ENCODE measurements around the gene ARHGEF28. TPM values are rescaled to one million over a fixed set of nuclear protein-coding genes. Genes with fewer than 3 reads are reported as not detected.

ARHGEF28 gene
- total RNA-seq, 1 donor from 2014 or later, result 0.11 TPM

GRCh38 chr5:73801686-73802085, 175.7 kb downstream of the ARHGEF28 start:
- no peaks in the 10 kb centered on the region for H3K4me1 Mint-ChIP-seq
- H3K36me3 Mint-ChIP-seq, result no peaks in the 10 kb centered on the region
- Histone ChIP-seq H3K9ac (no peak overlapping the region), H3K9me3 (ENCODE audit: low read depth) (no peaks in the 10 kb centered on the region), H3K4me2 (no peak overlapping the region), H2AFZ (replicated peaks) (no peak overlapping the region), H3K4me1 (no peaks in the 10 kb centered on the region), H3K79me2 (ENCODE audit: low read depth) (no peaks in the 10 kb centered on the region), H3K27ac (no peak overlapping the region), H3K36me3 (no peaks in the 10 kb centered on the region), H3K27me3 (no peaks in the 10 kb centered on the region), H3F3A (ENCODE audit: low read depth) (no peaks in the 10 kb centered on the region), H4K20me1 (ENCODE audit: low read depth) (no peaks in the 10 kb centered on the region), H3K4me3 (no peak overlapping the region)
- no peaks in the 10 kb centered on the region for H3K9me3 Mint-ChIP-seq
- no peak for DNase-seq (ENCODE audit: low spot score)
- TF ChIP-seq CTCF (IDR thresholded peaks at IDR 0.05) (no peak), EZH2 (IDR thresholded peaks at IDR 0.05) (no peak), EZH2phosphoT487 (IDR thresholded peaks at IDR 0.05) (no peak)
- H3K27me3 Mint-ChIP-seq (ENCODE audit: insufficient read depth, low read depth), result no peaks in the 10 kb centered on the region
- no peak overlapping the region for H3K4me3 Mint-ChIP-seq
- H3K27ac Mint-ChIP-seq, result no peak overlapping the region

- Mint-ChIP-seq H3K27ac (no peak overlapping the region), H3K4me1 (no peaks in the 10 kb centered on the region), H3K27me3 (ENCODE audit: insufficient read depth, low read depth) (no peaks in the 10 kb centered on the region), H3K4me3 (no peak overlapping the region), H3K9me3 (no peaks in the 10 kb centered on the region), H3K36me3 (no peaks in the 10 kb centered on the region)
- no peak overlapping the region for H3K9ac ChIP-seq
- no peak overlapping the region for H2AFZ ChIP-seq (replicated peaks)
- H3K79me2 ChIP-seq (ENCODE audit: low read depth), result no peaks in the 10 kb centered on the region
- H3K9me3 ChIP-seq (ENCODE audit: low read depth), result no peaks in the 10 kb centered on the region
- H4K20me1 ChIP-seq (ENCODE audit: low read depth), result no peaks in the 10 kb centered on the region
- no peaks in the 10 kb centered on the region for H3F3A ChIP-seq (ENCODE audit: low read depth)
- no peak for DNase-seq (ENCODE audit: low spot score)
- TF ChIP-seq EZH2phosphoT487 (IDR thresholded peaks at IDR 0.05), result no peak
- no peak for TF ChIP-seq EZH2 (IDR thresholded peaks at IDR 0.05)
- no peak overlapping the region for H3K27ac ChIP-seq
- H3K4me3 ChIP-seq, result no peak overlapping the region
- H3K36me3 ChIP-seq, result no peaks in the 10 kb centered on the region
- no peaks in the 10 kb centered on the region for H3K27me3 ChIP-seq
- no peak overlapping the region for H3K4me2 ChIP-seq
- H3K4me1 ChIP-seq, result no peaks in the 10 kb centered on the region
Observed at GRCh38 chr5:73805449-73805848, 179.5 kb downstream of the ARHGEF28 start.

GRCh38 chr5:73808911-73809310, 182.9 kb downstream of the ARHGEF28 start:
- H3K9me3 Mint-ChIP-seq, result no peaks in the 10 kb centered on the region

More at GRCh38 chr5:73808911-73809310, 182.9 kb downstream of the ARHGEF28 start:
- peaks cover 2% of the 10 kb centered on the region for H3K27me3 Mint-ChIP-seq (ENCODE audit: insufficient read depth, low read depth)
- H3K4me1 Mint-ChIP-seq, result peaks cover 10% of the 10 kb centered on the region
- Histone ChIP-seq H4K20me1 (ENCODE audit: low read depth) (no peaks in the 10 kb centered on the region), H2AFZ (replicated peaks) (no peak overlapping the region), H3K27me3 (no peaks in the 10 kb centered on the region), H3K4me2 (no peak overlapping the region), H3K4me3 (no peak overlapping the region), H3K9ac (no peak overlapping the region), H3F3A (ENCODE audit: low read depth) (no peaks in the 10 kb centered on the region), H3K27ac (no peak overlapping the region), H3K36me3 (no peaks in the 10 kb centered on the region), H3K9me3 (ENCODE audit: low read depth) (no peaks in the 10 kb centered on the region), H3K79me2 (ENCODE audit: low read depth) (no peaks in the 10 kb centered on the region), H3K4me1 (peaks cover 4% of the 10 kb centered on the region)
- no peak for DNase-seq (ENCODE audit: low spot score)
- H3K36me3 Mint-ChIP-seq, result no peaks in the 10 kb centered on the region
- TF ChIP-seq EZH2 (IDR thresholded peaks at IDR 0.05) (no peak), EZH2phosphoT487 (IDR thresholded peaks at IDR 0.05) (no peak), CTCF (IDR thresholded peaks at IDR 0.05) (no peak)
- no peak overlapping the region for H3K27ac Mint-ChIP-seq
- H3K4me3 Mint-ChIP-seq, result no peak overlapping the region
